RWPE1 (cell line): ENCODE measurements around the gene IER5L.
A peak's percentile ranks its signal among the peaks of the same experiment; 100 is the strongest.

Source experiments
- CTCF ChIA-PET: fragments of 350-600 bp; sonication (Branson Sonifier 250); formaldehyde crosslinking; extraction: SDS; loops from one replicate; lab custom pipeline; 2021; lab: Yijun Ruan, JAX
- POLR2A ChIA-PET: fragments of 400-600 bp; formaldehyde crosslinking; extraction: SDS; loops from one replicate; lab custom pipeline; 2020; ENCODE audit warnings: antibody characterized with exemption; ENCODE audit not compliant: low non-redundant PET; lab: Yijun Ruan, JAX
- DNase-seq: peaks from one replicate; pipeline ENCODE4 v3.0.0; 2012; ENCODE audit warnings: low spot score
- H3K27ac ChIP-seq: fragments of 450-650 bp; 2 replicates; pipeline ENCODE4 v1.5.1; 2017
- TF ChIP-seq, protein P1 (sequence below): fragments of 450-650 bp; conservative IDR thresholded peaks from 2 replicates; pipeline ENCODE4 v1.5.1; 2017; ENCODE audit warnings: low read depth, mild to moderate bottlenecking

IER5L gene

GRCh38 chr9:129171993-129172751 is 5.9 kb downstream of the IER5L start:
- peak overlapping the region; percentile 99 for H3K27ac ChIP-seq
- ChIA-PET POLR2A (interaction anchor here (0.7 kb wide), 1 partner anchor 160 kb away, joined by 3 read pairs; no protein-coding TSS in a partner anchor), CTCF (interaction anchor here (0.5 to 5.8 kb wide), 8 partner anchors 15 to 452 kb away, joined by 3 to 63 read pairs (median 10); no protein-coding TSS in a partner anchor)
- TF ChIP-seq, protein P1, sequence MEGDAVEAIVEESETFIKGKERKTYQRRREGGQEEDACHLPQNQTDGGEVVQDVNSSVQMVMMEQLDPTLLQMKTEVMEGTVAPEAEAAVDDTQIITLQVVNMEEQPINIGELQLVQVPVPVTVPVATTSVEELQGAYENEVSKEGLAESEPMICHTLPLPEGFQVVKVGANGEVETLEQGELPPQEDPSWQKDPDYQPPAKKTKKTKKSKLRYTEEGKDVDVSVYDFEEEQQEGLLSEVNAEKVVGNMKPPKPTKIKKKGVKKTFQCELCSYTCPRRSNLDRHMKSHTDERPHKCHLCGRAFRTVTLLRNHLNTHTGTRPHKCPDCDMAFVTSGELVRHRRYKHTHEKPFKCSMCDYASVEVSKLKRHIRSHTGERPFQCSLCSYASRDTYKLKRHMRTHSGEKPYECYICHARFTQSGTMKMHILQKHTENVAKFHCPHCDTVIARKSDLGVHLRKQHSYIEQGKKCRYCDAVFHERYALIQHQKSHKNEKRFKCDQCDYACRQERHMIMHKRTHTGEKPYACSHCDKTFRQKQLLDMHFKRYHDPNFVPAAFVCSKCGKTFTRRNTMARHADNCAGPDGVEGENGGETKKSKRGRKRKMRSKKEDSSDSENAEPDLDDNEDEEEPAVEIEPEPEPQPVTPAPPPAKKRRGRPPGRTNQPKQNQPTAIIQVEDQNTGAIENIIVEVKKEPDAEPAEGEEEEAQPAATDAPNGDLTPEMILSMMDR, result no peak
- DNase-seq, result no peak

DNA sequence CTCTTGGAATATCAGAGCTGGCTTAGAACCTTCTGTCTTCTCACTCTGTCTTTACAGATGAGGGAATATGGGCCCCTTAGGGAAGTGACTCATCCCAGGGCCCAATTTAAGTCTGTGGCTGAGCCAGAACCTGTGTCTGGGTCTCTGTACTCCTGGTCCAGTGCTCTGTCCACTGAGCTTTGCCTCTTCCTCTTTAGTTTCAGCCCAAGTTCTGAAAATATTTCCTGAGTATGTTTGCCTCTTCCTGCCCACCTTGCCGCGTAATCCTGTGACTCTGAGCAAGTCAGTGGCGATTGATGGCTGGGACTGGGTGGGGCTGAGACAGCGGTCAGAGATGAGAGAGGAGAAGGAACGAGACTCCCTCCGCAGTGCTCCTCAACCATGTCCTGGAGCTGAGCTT is 7.8 kb downstream of the IER5L start:
- TF ChIP-seq, protein P1, result no peak
- CTCF ChIA-PET, result interaction anchor here (0.6 to 1.6 kb wide), 5 partner anchors 31 to 1194 kb away, joined by 3 to 6 read pairs (median 6); no protein-coding TSS in a partner anchor
- POLR2A ChIA-PET, result interaction anchor here (0.6 to 0.9 kb wide), 2 partner anchors 30 to 442 kb away, joined by 4 to 6 read pairs; no protein-coding TSS in a partner anchor
- peak overlapping the region; percentile 52 for H3K27ac ChIP-seq
- DNase-seq, result peak; percentile 28

GRCh38 chr9:129166623-129167557 is 11.2 kb downstream of the IER5L start:
- ChIA-PET CTCF (interaction anchor here (0.9 to 2.8 kb wide), 6 partner anchors 8 to 450 kb away, joined by 3 to 11 read pairs (median 6); no protein-coding TSS in a partner anchor), POLR2A (interaction anchor here (0.9 to 1.8 kb wide), 3 partner anchors 14 to 27 kb away, joined by 3 to 7 read pairs (median 3); no protein-coding TSS in a partner anchor)
- DNase-seq, result peak; percentile 100
- peak overlapping the region; percentile 90 for H3K27ac ChIP-seq
- TF ChIP-seq, protein P1, result no peak

DNA sequence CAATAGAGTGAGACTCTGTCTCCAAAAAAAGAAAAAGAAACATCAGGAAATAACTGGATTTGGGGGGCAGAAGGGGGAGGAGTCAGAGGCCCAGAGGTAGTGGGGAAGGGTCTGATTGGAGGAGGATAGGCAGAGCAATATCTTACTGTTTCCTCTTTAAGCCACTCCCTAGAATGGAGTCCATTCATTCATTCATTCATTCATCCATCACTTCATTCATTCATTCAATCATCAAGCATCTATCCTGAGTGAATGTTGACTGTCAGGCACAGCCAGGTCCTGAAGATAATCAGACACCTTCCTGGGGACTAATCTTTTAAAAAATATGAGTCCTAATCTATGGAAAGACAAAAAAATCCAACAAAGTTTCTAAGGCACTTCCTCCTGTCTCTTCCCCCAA is 12.9 kb downstream of the IER5L start:
- no peak for DNase-seq
- CTCF ChIA-PET, result interaction anchor here (1.0 to 2.4 kb wide), 4 partner anchors 10 to 459 kb away, joined by 5 to 11 read pairs (median 8); no protein-coding TSS in a partner anchor
- POLR2A ChIA-PET, result interaction anchor here (0.8 kb wide), 1 partner anchor 331 kb away, joined by 3 read pairs; no protein-coding TSS in a partner anchor
- TF ChIP-seq, protein P1, result no peak
- H3K27ac ChIP-seq, result no peak overlapping the region

DNA sequence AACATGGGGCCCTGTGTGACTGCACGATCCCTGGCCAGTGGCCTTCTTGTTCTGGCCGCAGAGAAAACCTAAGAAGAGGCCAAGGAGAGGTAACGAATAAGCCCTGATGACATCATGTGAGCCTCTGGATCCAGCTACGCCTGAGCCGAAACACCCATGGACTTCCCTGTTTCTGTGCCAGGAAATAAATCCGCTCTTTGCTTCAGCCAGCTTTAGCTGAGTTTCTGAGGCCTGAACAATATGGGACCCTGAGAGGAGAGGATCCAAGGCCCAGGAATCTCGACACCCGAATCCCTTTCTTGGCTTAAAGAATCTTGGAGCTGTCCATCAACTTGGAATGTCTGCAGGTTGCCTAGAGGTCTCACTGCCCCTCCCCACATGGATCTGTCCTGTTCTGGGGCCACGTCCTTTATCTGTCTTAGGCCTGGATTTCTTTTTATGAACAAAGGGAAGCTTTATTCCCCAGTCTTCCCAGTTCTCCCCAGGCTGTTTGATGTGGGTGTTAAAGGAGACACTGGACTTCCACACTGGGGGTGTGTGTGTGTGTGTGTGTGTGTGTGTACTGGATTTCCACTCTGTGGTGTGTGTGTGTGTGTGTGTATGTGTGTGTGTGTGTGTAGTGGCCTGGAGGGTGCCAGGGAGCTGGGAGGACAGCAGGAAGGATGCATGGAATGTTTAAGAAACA is 13.7 kb downstream of the IER5L start:
- TF ChIP-seq, protein P1, result no peak
- CTCF ChIA-PET, result interaction anchor here (1.0 to 2.4 kb wide), 3 partner anchors 21 to 460 kb away, joined by 5 to 11 read pairs (median 5); no protein-coding TSS in a partner anchor
- peak overlapping the region; percentile 40 for H3K27ac ChIP-seq
- POLR2A ChIA-PET, result interaction anchor here (0.8 kb wide), 1 partner anchor 332 kb away, joined by 3 read pairs; no protein-coding TSS in a partner anchor
- DNase-seq, result no peak
